ENCODE results near the gene ERC1.
"Not testable (repeated sequence)": the region's sequence is repeated elsewhere in the genome, so short reads cannot be mapped to it uniquely, and the experiment has no call there.

ERC1 gene

GRCh38 chr12:1138691-1139090 lies 147.7 kb downstream of the ERC1 start:
- Histone ChIP-seq H3K36me3 (ENCODE audit: control insufficient read depth in 2 of 2, insufficient read depth in 1 of 2, low read length in 2 of 2) (peaks cover 4% of the 10 kb centered on the region in 2 experiments), H3K4me1 (ENCODE audit: control insufficient read depth, insufficient read depth, low read length) (no peaks in the 10 kb centered on the region), H3K9me3 (ENCODE audit: control insufficient read depth, insufficient read depth, low read depth, low read length) (no peaks in the 10 kb centered on the region), H3K27ac (ENCODE audit: extremely low read depth, low read depth, low read length) (no peak overlapping the region), H3K4me3 (ENCODE audit: low read depth, low read length) (no peak overlapping the region)
- CTCF ChIA-PET: interaction anchor here (0.7 to 2.8 kb wide), 2 partner anchors 10 to 21 kb away, joined by 3 to 16 read pairs; no protein-coding TSS in a partner anchor
- TF ChIP-seq ZNF416 (tag by site-specific recombination; IDR thresholded peaks at IDR 0.05): no peak
- TF ChIP-seq ZNF670 (tag by site-specific recombination; IDR thresholded peaks at IDR 0.05; ENCODE audit: low read depth): no peak
- no peak for TF ChIP-seq REST (tag by site-specific recombination; IDR thresholded peaks at IDR 0.05)
- POLR2A ChIA-PET: no interaction called here

GRCh38 chr12:1146758-1147157 lies 155.7 kb downstream of the ERC1 start:
- H3K27ac ChIP-seq (ENCODE audit: extremely low read depth, low read depth, low read length); H3K4me1 ChIP-seq (ENCODE audit: control insufficient read depth, insufficient read depth, low read length); CTCF ChIA-PET; POLR2A ChIA-PET; H3K36me3 ChIP-seq (ENCODE audit: control insufficient read depth in 2 of 2, insufficient read depth in 1 of 2, low read length in 2 of 2); H3K4me3 ChIP-seq (ENCODE audit: low read depth, low read length); H3K9me3 ChIP-seq (ENCODE audit: control insufficient read depth, insufficient read depth, low read depth, low read length): not testable (repeated sequence)
- peak; percentile 91 for TF ChIP-seq ZNF146 (tag by site-specific recombination; IDR thresholded peaks at IDR 0.05)

DNA sequence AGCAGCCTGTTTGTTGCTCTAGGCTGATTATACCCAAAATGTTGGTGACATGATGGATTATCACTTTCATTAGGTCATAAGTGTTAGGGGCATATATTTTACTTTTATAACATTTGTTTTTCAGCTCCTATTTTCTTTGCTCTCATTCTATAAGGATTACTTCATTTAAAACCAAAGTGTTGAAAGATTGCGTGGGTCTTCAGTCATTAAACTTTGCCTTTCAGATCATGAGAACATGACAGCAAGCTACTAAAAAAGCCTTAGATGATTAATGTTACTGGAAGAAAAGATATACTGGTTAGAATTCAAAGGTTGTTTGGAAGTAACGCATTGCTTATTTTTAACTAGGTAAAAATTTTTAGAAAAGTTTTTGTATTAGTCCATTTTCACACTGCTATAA lies 156.8 kb downstream of the ERC1 start:
- TF ChIP-seq, protein P1, sequence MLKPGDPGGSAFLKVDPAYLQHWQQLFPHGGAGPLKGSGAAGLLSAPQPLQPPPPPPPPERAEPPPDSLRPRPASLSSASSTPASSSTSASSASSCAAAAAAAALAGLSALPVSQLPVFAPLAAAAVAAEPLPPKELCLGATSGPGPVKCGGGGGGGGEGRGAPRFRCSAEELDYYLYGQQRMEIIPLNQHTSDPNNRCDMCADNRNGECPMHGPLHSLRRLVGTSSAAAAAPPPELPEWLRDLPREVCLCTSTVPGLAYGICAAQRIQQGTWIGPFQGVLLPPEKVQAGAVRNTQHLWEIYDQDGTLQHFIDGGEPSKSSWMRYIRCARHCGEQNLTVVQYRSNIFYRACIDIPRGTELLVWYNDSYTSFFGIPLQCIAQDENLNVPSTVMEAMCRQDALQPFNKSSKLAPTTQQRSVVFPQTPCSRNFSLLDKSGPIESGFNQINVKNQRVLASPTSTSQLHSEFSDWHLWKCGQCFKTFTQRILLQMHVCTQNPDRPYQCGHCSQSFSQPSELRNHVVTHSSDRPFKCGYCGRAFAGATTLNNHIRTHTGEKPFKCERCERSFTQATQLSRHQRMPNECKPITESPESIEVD (tag by site-specific recombination; IDR thresholded peaks at IDR 0.05): 0 out of 2 replicates have a peak, but pooled peaks have one; percentile 24
- no peak for TF ChIP-seq ZSCAN30 (tag by site-specific recombination; IDR thresholded peaks at IDR 0.05)
- TF ChIP-seq, protein P2, sequence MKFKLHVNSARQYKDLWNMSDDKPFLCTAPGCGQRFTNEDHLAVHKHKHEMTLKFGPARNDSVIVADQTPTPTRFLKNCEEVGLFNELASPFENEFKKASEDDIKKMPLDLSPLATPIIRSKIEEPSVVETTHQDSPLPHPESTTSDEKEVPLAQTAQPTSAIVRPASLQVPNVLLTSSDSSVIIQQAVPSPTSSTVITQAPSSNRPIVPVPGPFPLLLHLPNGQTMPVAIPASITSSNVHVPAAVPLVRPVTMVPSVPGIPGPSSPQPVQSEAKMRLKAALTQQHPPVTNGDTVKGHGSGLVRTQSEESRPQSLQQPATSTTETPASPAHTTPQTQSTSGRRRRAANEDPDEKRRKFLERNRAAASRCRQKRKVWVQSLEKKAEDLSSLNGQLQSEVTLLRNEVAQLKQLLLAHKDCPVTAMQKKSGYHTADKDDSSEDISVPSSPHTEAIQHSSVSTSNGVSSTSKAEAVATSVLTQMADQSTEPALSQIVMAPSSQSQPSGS (tag by site-specific recombination; IDR thresholded peaks at IDR 0.05; ENCODE audit: low read depth): 0 out of 2 replicates have a peak, but pooled peaks have one; percentile 15
- Histone ChIP-seq H3K9me3 (ENCODE audit: control insufficient read depth, insufficient read depth, low read depth, low read length) (no peaks in the 10 kb centered on the region), H3K36me3 (ENCODE audit: control insufficient read depth in 2 of 2, insufficient read depth in 1 of 2, low read length in 2 of 2) (peaks cover 4 to 6% of the 10 kb centered on the region in 2 experiments; a peak in 2 of 3 replicates), H3K4me1 (ENCODE audit: control insufficient read depth, insufficient read depth, low read length) (no peaks in the 10 kb centered on the region), H3K27ac (ENCODE audit: extremely low read depth, low read depth, low read length) (no peak overlapping the region), H3K4me3 (ENCODE audit: low read depth, low read length) (no peak overlapping the region)
- ChIA-PET POLR2A (no interaction called here), CTCF (no interaction called here)

GRCh38 chr12:1157046-1157445 lies 166.0 kb downstream of the ERC1 start:
- Histone ChIP-seq H3K4me1 (ENCODE audit: control insufficient read depth, insufficient read depth, low read length) (peaks cover 4% of the 10 kb centered on the region; the same call in 1 of the 2 replicates), H3K36me3 (ENCODE audit: control insufficient read depth in 2 of 2, insufficient read depth in 1 of 2, low read length in 2 of 2) (peaks cover 5 to 15% of the 10 kb centered on the region in 2 experiments; a peak in 2 of 3 replicates), H3K27ac (ENCODE audit: extremely low read depth, low read depth, low read length) (no peak overlapping the region), H3K9me3 (ENCODE audit: control insufficient read depth, insufficient read depth, low read depth, low read length) (no peaks in the 10 kb centered on the region), H3K4me3 (ENCODE audit: low read depth, low read length) (no peak overlapping the region)
- POLR2A ChIA-PET: no interaction called here
- TF ChIP-seq KLF10 (tag by site-specific recombination; IDR thresholded peaks at IDR 0.05) (no peak), GLIS1 (tag by site-specific recombination; IDR thresholded peaks at IDR 0.05) (no peak), FEZF1 (tag by site-specific recombination; IDR thresholded peaks at IDR 0.05) (no peak)
- CTCF ChIA-PET: interaction anchor here (0.6 to 0.9 kb wide), 2 partner anchors 39 to 193 kb away, joined by 3 read pairs; no protein-coding TSS in a partner anchor
